NCI-H524 (cell line): ENCODE measurements around the gene RAB4A.
A peak's percentile ranks its signal among the peaks of the same experiment; 100 is the strongest.

ENCODE experiments used
- DNase-seq, 2 experiments: peaks; one replicate each; lab custom pipeline; 2025; lab: John Stamatoyannopoulos, UW

RAB4A gene

DNA sequence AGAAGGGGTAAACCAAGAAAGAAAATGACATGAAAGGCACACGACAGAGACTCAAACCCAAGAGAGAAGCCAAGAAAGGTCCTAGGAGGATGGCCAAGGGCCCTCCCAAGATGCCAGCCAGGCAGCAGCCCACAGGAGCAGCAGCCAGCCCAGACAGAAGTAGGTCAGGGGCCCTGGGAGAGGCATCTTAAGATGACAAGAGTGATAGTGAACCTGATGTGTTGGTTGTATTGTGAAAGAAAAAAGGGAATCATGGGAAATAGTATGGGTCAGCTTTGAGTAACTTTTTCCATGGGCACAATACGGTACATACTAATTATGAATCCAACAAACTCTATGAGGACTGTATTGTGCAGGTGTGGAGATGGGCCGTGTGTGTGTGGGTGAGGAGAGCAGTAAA, 68.6 kb downstream of the RAB4A start:
- DNase-seq, result no peak

DNA sequence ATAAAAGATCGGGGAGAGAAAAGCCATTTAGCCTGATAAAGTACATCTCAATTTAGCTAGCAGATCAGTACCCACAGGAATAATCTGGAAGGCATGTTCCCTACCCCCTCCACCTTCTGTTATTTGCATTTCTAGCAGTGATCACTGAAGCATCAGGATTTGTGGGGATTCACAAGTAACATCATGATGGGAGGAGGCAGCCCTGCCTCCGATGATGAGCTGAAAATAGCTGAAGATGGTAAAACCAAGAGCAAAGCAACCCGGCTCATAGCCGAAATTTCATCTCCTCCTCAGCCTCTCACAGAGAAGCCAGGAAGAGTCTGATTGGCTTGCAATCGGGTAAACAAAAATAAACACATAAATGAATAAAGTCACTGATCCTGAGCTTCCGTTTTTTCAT, 69.6 kb downstream of the RAB4A start:
- peak in 1 of 2 experiments; percentile 19 for DNase-seq

DNA sequence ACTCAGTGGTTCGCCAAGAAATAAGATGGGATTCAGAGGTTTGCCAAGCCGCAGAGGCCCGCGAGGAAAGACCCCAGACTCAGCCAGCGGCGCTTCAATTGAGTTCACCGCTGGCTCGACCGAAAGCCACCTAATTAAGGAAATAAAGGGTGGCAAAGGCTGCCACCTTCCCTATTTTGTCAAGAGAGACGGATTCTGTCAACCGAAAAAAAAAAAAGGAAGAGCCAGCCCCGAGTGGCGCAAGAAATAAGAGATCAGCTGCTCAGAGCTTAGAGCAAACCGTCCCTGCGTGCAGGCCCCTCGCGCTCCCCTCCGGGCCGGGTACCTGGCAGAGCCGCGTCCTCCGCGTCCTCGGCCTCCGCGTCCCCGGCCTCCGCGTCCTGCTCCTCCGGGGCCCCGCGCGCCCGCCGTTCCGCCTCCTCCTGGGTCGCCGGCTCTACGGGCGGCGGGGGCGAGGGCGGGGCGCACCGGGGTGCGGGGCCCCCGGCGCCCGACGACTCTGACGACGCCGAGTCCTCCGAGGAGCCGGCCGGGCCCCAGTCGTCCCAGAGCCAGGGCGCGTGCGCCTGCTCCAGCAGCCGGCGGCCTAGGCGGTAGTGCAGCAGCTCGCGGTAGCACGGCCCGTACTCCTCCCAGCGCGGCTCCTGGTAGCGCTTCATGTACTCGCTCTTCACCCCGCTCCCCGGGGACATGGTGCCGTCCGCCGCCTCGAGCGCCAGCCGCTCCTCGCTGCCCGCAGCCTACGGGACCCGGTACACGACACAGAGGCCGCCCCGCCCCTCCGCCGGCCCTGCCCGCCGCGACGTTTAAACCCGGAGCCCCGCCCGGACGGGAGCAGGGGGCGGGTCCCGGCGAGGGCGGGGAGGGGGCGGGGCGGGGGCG, 71.1 kb downstream of the RAB4A start:
- DNase-seq, result peak in 1 of 2 experiments; percentile 66

GRCh38 chr1:229342656-229343569, 72.0 kb downstream of the RAB4A start, which contains the start of gene CCSAP:
Gene CCSAP, minus strand, starts transcription at chr1:229343047. Its CDS starts 582 bp downstream, at chr1:229342465.
- peak; percentile 56 to 60 for DNase-seq

GRCh38 chr1:229344139-229344538, 73.2 kb downstream of the RAB4A start:
- DNase-seq, result no peak

DNA sequence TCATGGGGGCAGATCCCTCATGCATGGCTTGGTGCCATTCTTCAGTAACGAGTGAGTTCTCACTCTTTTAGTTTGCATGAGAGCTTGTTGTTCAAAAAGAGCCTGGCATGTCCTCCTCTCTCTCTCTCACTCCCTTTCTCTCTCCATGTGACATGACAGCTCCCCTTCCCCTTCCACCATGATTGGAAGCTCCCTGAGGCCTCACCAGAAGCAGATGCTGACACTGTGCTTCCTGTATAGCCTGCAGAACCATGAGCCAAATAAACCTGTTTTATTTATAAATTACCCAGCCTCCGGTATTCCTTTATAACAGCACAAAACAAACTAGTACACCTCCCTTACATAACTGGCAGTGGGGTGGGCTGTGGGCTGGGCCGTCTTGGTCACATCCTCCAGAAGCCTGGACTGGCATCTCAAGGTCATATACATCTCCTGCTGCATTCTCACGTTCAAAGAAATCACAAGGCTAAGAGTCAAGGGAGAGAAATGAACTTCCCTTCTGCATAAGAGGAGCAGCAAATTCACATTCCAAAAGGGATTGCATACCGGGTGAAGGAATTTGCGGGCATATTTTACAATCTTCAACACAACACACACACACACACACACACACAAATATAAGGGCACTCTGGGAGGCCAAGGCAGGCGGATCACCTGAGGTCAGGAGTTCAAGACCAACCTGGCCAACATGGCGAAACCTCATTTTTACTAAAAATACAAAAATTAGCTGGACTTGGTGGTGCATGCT, 74.2 kb downstream of the RAB4A start:
- no peak for DNase-seq

DNA sequence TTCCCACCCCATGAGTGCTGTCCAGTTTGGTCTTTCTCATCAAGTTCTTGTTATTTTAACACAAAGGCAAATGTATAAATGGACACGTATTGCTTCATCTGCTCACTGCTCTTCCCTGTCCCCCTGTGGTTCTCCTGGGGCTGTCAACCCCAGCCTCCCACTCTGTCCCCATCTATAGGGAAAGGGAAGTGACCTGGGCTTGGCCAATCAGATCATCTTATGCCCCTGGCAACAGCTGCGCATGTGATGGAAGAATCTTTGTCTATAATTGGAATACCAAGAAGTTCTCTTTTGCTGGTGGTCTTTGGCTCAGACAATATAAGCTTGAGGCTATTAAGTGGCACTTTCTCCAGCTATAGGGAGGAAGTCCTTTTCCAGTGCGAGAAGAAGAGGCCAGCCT, 76.6 kb downstream of the RAB4A start:
- DNase-seq, result no peak

GRCh38 chr1:229349463-229350385, 78.8 kb downstream of the RAB4A start:
- DNase-seq, result no peak

GRCh38 chr1:229352975-229353374, 82.1 kb downstream of the RAB4A start:
- DNase-seq, result no peak

GRCh38 chr1:229354226-229354625, 83.3 kb downstream of the RAB4A start:
- no peak for DNase-seq
